Right kidney (tissue), 1 donor: Measurements from ENCODE around the gene FLAD1.
A peak's percentile ranks its signal among the peaks of the same experiment; 100 is the strongest.
"Not testable (repeated sequence)": the region's sequence is repeated elsewhere in the genome, so short reads cannot be mapped to it uniquely, and the experiment has no call there.

ENCODE experiments used
- DNase-seq: peaks from one replicate; pipeline ENCODE4 v3.0.0-alpha.2; 2016

FLAD1 gene

DNA sequence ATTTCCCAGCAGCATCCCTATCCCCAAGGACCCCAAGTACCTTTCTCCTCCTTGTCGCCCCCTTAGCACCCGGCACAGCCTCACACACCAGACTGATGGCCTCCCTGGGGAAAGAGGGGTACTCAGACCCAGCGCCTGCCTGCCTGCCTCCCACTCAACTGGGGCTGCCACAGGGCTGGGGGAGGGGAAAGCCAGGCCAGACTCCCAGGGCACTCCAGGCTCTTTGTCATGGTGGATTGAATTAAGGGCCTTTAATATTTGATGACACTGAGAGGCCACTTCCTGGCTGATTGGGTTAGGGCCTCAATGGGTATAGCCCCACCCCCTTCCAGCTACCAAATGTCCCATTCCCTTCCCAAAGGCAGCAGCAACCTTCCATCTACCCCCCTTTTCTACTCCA, 14.4 kb upstream of the FLAD1 start:
- no peak for DNase-seq

DNA sequence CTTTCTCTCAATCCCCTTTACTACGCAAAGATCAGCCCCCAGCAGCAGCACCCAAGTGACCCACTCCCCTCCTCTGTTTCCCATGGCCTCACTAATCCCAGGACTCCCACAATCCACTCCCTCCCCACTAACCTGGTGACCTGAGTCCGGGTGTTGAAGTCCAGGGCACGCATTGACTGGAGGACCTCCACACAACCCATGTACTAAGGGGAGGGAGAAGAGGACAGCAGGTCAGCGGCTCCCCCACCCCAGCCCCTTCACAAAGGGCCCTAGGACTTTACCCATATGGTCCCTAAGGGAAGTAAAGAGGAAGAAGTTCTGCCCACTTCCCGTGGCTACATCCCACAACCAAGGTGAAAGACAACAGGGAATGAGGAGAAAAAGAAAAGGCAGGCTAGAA, 13.9 kb upstream of the FLAD1 start:
- no peak for DNase-seq

DNA sequence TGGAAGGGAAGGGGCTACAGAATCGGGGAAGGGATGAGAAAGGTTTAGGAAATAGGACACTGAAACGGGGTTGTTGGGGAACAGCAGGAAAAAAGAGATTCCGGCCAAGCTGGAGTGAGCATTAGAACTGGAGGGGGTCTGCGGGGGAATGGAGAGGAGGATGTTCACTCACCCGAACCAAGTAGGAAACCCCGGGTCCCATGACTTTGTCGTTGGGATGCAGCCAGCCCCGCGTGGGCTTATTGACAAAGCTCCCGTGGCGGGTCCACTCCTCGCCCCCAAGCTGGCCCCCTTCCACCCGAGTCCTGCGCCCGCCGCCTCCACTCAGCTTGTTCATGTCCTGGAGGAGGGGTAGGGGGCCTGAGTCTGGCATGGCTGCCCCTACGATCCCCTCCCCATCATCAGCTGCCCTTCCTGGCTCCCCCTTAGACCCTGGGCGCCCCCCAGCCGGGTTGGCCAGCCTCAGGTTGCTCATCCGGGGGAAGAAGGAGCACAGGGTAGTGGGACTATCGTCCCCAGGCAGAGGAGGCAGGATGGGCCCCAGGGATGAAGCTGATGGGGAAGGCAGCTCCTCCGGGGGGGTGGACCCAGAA, 13.2 kb upstream of the FLAD1 start:
- no peak for DNase-seq

DNA sequence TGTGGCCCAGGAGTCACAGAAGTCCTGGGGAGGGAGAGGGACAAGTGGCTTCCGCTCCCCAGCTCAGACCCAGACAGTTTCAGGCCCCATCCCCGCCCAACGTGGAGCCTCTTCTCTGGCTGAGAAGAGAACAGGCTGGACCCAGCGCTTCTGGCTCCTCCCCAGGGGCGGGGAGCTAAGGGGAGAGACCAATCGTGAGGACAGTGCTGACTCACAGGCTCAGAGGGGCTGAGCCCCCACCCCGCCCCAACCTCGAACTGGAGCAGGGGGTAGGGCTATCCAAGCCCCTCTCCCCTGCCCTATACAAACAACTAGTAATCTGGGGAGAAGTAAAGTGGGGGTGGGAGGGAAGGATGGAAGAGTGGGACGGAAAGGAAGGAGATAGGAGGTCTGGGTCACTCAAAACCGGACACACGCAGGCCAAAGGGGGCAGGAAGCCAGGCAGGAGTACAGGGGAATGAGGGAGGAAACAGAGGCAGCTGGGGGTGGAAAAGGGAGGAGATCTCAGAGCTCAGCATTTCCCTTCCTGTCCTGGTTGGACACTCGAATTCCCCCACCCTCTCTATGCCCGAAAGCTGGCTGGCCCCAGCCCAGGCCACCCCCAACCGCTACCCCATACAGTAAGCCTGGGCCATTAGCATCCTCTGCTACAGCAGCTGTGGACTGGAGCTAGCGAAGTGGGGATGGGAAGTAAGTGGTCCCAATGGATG, 12.4 kb upstream of the FLAD1 start, which contains the start of gene SHC1:
SHC1 (minus strand) TSS at position 117 of the 710 bp plus-strand sequence. CDS start 221 bp downstream, outside the sequence.
- DNase-seq, result peak; percentile 74

DNA sequence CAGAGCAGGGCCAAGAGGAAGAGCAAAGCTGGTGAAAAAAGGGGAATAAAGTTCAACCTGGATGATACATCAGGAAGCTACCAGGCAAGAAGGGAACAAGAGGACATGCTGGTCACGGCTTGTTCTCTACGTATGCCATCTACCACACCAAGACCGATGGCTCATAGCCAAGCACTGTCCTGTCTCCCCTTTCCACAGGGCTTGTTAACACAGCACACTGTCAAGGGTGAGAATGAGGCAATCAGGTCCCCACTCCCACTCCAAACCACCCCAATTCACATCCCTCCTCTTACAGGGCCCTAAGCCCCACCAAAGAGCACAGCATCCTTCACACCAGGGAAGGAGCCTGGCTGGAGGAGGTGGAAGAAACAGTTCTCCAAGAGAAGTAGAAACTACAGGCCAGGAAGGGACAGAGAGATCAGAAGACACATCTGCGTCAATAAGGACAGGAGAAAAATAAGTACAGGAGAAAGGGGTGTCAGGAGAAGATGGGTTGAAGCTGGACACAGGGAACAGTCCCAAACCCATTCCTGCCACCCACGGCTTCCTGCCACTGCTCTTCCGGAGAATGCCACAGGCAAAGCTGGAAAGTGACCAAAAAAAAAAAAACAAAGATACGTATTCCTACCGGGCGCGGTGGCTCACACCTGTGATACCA, 11.7 kb upstream of the FLAD1 start:
- DNase-seq, result no peak

DNA sequence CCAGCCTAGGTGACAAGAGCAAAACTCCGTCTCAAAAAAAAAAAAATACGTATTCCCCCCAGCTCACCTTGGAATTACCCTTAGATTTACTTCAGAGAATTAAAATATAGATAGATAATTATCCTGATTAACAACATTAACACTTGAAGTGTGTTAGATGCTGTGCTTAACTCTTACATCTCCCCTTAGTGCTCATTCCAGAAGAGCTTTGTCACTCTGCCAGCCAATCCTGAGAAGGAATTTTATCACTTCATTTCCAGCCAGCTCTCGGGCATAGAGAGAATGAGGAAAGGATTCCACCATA, 11.0 kb upstream of the FLAD1 start:
- DNase-seq, result no peak

DNA sequence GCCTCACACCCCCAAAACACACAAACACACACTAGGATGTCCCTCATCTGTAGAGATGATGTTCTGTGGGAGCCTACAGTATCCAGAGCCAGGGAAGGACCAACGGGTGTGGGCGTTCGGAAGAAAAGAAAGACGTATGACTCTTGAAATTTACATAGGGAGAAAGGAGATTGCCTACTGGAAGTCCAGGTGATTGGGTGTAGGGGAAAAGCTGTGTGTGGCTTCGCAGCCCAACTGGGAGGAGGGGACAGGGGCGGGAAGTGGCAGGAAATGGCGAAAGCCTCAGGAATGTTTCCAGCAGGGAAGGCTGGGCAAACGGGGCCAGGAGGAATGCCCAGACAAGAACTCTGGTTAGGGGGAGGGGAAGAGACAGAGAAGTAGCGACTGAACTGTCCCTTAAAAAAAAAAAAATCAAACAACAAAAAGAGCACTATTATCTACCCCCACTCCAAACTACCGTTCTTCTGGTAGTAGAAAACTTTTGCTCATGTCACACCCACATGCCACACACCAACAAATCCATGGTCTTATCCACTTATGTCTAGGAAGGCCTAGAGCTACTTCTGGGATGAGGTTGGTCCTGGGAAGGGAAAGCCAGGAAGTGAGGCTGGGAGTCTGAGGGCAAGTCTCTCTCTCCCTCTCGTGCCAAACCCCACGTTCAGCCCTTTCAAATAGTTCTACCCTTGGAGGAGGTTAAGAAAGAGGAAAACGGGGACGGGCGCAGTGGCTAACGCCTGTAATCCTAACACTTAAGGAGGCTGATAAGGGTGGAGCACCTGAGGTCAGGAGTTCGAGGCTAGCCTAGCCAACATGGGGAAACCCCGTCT, 10.4 kb upstream of the FLAD1 start:
- DNase-seq, result no peak

DNA sequence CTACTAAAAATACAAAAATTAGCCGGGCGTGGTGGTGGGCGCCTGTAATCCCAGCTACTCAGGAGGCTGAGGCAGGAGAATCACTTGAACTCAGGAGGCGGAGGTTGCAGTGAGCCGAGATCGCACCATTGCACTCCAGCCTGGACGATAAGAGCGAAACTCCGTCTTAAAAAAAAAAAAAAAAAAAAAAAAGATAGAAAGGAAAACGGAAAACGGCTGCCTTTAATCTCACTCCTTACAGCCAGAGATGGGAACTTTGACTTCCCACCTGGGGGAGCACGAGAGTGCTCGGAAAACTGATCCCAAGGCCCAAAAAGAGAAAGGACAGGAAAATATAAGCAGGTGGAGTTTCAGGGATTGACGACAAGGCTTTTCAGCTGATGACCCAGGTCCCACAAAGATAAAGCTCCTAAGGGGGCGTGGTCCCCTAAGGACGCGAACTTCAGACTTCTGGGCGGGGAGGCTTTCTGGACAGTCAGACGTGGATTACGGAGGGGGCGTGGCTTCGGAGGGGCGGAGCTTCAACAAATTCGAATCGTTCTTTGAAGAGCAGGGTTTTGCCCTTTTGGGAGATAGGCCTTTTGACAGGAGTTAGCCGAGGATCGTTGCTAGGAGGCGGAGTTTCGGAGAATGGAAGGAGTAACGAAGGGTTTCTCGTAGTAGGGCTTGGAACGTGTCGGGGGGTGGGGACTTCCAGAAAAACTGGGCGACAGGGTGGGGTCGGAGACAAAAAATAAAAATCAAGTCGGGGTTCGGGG, 9.6 kb upstream of the FLAD1 start:
- DNase-seq, result peak; percentile 84

DNA sequence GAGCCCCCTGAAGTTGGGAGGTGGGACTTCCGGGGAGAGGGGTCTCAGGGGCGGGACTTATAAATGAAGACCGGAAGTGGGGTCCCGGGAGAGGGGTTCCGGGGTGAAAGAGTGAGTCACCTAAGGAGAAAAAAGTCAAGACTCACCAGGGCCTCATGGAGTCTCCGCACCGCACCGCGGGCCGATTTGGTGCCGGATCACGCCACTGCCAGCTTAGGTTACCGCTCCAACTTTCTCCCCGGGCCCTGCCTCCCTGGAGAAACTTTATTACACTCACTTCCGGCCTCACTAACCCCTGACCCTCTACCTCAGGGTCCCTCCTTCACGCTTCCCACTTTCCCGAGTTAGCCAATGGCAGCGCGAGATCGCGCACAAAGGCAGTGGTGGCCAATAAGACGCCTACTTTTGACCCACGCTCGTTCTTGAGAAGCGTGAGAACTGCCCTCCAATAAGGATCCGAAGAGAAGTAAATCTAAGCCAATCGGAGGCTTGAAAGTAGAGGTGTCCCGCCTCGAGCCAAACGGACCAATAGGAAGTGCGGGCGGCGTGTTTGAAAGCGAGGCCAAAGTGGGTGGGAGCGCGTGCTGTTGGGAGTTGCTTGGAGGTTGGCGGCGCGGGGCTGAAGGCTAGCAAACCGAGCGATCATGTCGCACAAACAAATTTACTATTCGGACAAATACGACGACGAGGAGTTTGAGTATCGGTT, 8.9 kb upstream of the FLAD1 start, which contains the start of gene CKS1B:
CKS1B (plus strand) TSS at position 580 of the 706 bp plus-strand sequence; CDS start at position 645, 65 bp downstream.
- peak; percentile 98 for DNase-seq

DNA sequence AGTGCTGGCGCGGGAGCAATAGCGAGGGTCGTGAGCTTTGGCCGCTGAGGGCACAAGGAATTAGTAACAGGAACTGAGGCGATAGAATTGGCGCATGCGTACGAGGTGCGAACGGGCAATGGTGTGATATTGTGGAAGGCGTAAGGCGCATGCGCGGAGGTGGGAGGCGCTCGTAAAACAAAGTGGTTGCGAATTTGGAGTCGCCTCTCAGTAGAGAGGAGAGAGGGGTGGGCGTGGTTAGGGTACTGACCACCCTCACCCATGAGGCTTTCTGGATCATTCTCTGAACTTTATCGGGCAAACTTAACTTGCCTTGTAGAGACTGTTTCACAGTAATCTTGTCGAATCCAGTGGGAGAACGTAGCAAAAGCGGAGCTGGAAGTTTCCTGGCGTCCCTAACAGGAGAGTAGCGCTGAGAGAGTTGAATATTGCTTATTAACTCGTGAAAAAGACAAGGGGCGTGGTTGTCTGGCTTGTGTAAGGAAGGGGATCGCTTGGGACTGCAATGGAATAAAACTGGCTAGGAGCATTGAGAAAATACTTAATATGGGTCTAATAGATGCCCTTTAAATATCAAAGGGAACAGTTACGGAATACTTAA, 8.2 kb upstream of the FLAD1 start:
- peak; percentile 98 for DNase-seq

DNA sequence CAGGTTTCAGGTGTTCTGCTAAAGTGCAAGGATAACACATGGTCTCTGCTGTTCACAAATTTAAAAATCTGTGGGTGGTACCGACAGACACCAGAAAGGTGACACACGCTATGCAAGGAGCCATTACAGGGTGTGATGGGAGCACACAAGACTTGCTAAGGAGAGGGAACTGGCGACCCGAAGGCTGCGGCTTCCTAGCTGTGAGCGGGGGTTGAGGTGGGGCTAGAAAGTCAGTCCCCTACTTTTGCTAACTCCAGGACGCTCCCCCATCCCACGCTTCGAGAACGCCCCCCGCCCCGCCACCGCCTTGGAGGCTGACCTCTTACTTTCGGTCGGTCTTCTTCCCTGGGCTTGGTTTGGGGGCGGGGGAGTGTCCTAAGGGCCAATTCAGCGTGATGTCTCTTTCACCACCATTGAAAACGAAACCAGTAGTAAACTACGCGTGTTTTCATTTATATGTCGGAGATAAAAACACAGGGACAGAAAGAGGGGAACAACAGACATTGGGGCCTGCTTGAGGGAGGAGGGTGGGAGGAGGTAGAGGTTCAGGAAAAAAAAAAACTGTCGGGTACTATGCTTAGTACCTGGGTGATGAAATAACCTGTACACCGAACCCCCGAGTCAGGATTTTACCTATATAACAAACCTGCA, 7.6 kb upstream of the FLAD1 start:
- peak; percentile 74 for DNase-seq

DNA sequence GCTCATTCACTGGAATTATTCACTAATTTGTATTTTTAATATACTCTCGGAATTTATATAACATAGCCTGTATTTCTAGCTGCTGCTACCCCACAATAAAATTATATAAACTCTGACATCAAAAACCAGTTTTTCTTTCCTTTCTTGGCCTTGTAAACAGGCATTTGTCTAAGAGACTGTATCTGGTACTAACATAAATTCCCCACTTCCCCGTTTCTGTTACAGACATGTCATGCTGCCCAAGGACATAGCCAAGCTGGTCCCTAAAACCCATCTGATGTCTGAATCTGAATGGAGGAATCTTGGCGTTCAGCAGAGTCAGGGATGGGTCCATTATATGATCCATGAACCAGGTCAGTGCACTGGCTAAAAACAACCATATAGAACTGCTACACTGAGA, 5.4 kb upstream of the FLAD1 start:
- DNase-seq, result not testable (repeated sequence)

DNA sequence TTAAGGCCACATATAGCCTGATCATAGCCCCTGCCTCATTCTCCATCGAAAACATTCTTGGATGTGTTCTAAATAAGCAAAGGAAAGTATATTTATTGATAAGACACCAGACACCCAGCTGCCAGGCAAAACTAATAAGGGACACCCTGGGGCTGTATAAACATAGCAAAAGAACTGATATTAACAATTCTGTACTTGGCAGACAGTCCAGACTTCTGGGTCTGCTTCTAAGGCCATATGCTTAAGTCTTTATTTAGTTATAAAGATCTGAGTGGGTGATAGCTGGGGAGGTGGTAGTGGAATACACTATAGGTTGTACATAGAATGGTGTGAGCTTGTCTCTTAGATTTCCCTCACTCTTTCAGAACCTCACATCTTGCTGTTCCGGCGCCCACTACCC, 4.8 kb upstream of the FLAD1 start:
- no peak for DNase-seq

DNA sequence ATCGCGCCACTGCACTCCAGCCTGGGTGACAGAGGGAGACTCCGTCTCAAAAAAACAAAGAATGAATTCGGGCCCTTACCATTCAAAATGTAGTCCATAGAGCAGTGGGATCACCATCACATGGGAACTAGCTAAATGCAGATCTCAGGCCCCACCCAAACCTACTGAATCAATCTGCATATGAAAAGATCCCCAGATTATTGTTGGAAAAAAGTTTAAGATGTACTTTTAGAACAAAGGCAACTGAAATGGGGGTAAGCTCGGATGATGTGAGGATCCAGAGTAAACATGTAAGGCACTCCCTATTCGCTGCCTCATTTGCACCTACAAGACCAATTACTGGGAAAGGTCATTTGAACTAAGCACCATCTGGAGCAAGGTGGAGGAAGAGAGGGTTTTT, 803 bp upstream of the FLAD1 start:
- DNase-seq, result no peak

DNA sequence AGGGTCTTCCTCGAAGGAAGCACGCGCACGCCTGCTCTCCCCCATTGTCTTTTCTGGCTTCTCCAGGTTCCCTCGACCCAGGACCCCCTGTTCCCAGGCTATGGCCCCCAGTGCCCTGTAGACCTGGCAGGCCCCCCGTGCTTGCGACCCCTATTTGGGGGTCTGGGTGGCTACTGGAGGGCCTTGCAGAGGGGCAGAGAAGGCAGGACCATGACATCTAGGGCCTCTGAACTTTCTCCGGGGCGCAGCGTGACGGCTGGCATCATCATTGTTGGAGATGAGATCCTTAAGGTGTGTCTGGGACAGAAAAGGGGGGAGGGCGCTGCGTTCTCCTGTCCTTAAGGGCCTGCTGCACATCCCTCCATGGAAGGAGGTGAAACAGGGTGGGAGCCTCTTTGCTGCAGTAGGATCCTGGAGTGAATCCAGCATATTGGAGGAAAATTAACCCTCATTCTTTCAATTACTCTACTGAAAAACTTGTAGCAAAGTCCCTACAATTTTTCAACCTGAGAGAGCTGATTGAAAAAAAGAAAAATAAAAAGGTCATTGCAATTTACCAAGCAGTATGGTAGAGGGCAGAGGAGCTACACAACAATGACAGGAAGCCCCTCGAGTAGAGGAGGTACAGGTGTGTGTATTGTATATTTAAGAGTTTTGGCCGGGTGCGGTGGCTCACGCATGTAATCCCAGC, 777 bp downstream of the FLAD1 start:
- no peak for DNase-seq

DNA sequence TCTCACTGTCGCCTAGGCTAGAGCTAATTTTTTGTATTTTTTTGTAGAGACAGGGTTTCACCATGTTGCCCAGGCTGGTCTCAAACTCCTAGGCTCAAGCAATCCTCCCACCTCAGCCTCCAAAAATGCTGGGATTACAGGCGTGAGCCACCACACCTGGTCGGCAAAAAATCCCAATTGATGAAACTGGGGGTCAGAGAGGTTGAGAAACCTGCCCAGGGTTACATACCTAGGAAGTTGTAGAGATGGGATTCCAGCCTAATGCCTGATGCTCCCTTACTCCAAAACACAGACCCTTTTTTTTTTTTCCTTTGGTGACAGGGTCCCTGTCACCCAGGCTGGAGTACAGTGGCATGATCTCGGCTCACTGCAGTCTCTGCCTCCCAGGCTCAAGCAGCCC, 3.6 kb downstream of the FLAD1 start:
- DNase-seq, result not testable (repeated sequence)

DNA sequence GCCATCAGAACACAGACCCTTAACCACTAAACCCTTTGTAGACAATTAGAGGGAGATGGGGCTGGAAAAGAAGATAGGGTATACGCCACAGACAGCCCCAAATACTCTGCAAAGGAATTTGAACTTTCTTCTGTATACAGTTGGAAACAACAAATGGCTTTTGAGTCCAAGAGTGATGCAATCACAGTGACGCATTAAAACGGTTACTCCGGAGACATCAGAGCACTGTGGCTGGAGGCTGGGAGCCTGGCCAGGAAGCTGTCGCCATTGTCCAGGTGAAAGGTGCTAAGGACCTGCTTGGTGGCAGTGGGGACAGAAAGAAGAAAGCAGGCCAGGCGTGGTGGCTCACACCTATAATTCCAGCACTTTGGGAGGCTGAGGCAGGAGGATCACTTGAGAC, 4.2 kb downstream of the FLAD1 start:
- DNase-seq, result no peak

DNA sequence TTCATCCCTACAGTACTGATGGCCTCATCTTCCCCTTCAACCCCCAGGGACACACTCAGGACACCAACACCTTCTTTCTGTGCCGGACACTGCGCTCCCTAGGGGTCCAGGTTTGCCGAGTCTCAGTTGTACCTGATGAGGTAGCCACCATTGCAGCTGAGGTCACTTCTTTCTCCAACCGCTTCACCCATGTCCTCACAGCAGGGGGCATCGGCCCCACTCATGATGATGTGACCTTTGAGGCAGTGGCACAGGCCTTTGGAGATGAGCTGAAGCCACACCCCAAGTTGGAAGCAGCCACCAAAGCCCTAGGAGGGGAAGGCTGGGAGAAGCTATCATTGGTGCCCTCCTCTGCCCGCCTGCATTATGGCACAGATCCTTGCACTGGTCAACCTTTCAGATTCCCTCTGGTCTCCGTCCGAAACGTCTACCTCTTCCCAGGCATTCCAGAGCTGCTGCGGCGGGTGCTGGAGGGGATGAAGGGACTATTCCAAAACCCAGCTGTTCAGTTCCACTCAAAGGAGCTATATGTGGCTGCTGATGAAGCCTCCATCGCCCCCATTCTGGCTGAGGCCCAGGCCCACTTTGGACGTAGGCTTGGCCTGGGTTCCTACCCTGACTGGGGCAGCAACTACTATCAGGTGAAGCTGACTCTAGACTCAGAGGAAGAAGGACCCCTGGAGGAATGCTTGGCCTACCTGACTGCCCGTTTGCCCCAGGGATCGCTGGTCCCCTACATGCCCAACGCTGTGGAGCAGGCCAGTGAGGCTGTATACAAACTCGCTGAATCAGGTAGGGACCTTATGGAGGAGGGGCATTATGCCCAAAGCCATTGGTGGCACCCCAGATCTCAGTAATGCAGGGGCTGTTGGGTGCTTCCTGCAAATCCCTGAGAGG, 5.2 kb downstream of the FLAD1 start:
- DNase-seq, result no peak
